Measurements from ENCODE around the gene IRX3.

GRCh38 chr16:54290833-54291655, 4.5 kb upstream of the IRX3 start:
- TF ChIP-seq POLR2A (IDR thresholded peaks at IDR 0.05), result no peak
- TF ChIP-seq, protein P1, sequence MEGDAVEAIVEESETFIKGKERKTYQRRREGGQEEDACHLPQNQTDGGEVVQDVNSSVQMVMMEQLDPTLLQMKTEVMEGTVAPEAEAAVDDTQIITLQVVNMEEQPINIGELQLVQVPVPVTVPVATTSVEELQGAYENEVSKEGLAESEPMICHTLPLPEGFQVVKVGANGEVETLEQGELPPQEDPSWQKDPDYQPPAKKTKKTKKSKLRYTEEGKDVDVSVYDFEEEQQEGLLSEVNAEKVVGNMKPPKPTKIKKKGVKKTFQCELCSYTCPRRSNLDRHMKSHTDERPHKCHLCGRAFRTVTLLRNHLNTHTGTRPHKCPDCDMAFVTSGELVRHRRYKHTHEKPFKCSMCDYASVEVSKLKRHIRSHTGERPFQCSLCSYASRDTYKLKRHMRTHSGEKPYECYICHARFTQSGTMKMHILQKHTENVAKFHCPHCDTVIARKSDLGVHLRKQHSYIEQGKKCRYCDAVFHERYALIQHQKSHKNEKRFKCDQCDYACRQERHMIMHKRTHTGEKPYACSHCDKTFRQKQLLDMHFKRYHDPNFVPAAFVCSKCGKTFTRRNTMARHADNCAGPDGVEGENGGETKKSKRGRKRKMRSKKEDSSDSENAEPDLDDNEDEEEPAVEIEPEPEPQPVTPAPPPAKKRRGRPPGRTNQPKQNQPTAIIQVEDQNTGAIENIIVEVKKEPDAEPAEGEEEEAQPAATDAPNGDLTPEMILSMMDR (IDR thresholded peaks at IDR 0.05 in 8 of 11, conservative IDR thresholded peaks at IDR 0.05 in 3 of 11), result no peak

Measured in spleen (tissue), 7 donors.